Vagina (tissue), 2 donors: Measurements from ENCODE around the gene ATP5IF1. TPM values are rescaled to one million over a fixed set of nuclear protein-coding genes. Genes with fewer than 3 reads are reported as not detected.

ENCODE experiments used
- DNase-seq, 2 donors: peaks; one replicate each; pipeline ENCODE4 v3.0.0-alpha.2; 2017; ENCODE audit errors: extremely low spot score in 2 of 2
- H3K27ac ChIP-seq: fragments of 200-600 bp; sonication (generic); one replicate; pipeline ENCODE4 v1.5.1; 2019
- H3K27me3 ChIP-seq: fragments of 200-600 bp; sonication (generic); one replicate; pipeline ENCODE4 v1.5.1; 2019
- H3K36me3 ChIP-seq, 2 donors: fragments of 200-600 bp; sonication (generic); one replicate each; pipeline ENCODE4 v1.5.1; 2017 to 2019
- H3K4me1 ChIP-seq: fragments of 200-600 bp; sonication (generic); one replicate; pipeline ENCODE4 v1.5.1; 2019
- H3K4me3 ChIP-seq, 2 donors: fragments of 200-600 bp; sonication (generic); 1 replicate in 1 of 2; 2 replicates in 1 of 2; pipeline ENCODE4 v1.5.1; 2016 to 2019
- H3K9me3 ChIP-seq: fragments of 200-600 bp; sonication (generic); one replicate; pipeline ENCODE4 v1.5.1; 2019
- POLR2A ChIP-seq, 2 donors: fragments of 450-650 bp; IDR thresholded peaks; one replicate each; pipeline ENCODE4 v1.6.1; 2017; ENCODE audit warnings: antibody characterized with exemption in 2 of 2, mild to moderate bottlenecking in 2 of 2, moderate library complexity in 2 of 2
- POLR2AphosphoS5 ChIP-seq, 2 donors: sonication (generic); formaldehyde crosslinking; IDR thresholded peaks; one replicate each; pipeline ENCODE4 v1.9.0; 2017; ENCODE audit warnings: antibody characterized with exemption in 2 of 2, mild to moderate bottlenecking in 2 of 2, low read depth in 1 of 2; ENCODE audit not compliant: insufficient read depth in 1 of 2
- intact Hi-C: fragments of 100-400 bp; cut with DNase I; formaldehyde crosslinking; loops from one replicate; pipeline ENCODE4 v1.15.1; 2023
- total RNA-seq: library from RNA; depleted of rRNA; stranded (reverse); fragments of >200 nt; gene quantifications from one replicate; pipeline ENCODE4 v1.2.3, GENCODE V29; 2016
- TF ChIP-seq, protein P1 (sequence below), 3 experiments: fragments of 450-650 bp in 2 of 3; fragments of 200-600 bp in 1 of 3; sonication (generic) in 1 of 3; IDR thresholded peaks; one replicate each; pipeline ENCODE4 v1.5.1; 2017 to 2019; ENCODE audit warnings: antibody characterized with exemption in 3 of 3, mild to moderate bottlenecking in 2 of 3, moderate library complexity in 2 of 3

ATP5IF1 gene
- total RNA-seq, 1 donor from 2014 or later: 224 TPM

DNA sequence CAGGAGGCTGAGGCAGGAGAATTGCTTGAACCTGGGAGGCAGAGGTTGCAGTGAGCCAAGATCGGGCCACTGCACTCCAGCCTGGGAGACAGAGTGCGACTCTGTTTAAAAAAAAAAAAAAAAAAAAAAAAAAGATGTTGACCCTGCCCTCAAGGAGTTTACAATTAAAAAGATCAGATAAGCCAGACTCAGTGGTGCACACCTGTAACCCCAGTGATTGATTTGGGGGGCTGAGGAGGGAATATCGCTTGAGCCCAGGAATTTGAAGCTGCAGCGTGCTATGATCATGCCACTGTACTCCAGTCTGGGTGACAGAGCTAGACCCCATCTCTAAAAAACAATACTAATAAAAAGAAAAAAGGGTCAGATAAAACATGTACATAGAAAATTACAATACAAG lies 21.8 kb downstream of the ATP5IF1 start:
- no peak overlapping the region for H3K4me3 ChIP-seq
- H3K27me3 ChIP-seq: no peaks in the 10 kb centered on the region
- intact Hi-C loops: loop anchor here (2.0 kb wide), 1 partner anchor 23 kb away; no protein-coding TSS in a partner anchor
- no peak for TF ChIP-seq POLR2AphosphoS5 (IDR thresholded peaks at IDR 0.05; ENCODE audit: insufficient read depth in 1 of 2, low read depth in 1 of 2)
- no peak for TF ChIP-seq POLR2A (IDR thresholded peaks at IDR 0.05)
- TF ChIP-seq, protein P1, sequence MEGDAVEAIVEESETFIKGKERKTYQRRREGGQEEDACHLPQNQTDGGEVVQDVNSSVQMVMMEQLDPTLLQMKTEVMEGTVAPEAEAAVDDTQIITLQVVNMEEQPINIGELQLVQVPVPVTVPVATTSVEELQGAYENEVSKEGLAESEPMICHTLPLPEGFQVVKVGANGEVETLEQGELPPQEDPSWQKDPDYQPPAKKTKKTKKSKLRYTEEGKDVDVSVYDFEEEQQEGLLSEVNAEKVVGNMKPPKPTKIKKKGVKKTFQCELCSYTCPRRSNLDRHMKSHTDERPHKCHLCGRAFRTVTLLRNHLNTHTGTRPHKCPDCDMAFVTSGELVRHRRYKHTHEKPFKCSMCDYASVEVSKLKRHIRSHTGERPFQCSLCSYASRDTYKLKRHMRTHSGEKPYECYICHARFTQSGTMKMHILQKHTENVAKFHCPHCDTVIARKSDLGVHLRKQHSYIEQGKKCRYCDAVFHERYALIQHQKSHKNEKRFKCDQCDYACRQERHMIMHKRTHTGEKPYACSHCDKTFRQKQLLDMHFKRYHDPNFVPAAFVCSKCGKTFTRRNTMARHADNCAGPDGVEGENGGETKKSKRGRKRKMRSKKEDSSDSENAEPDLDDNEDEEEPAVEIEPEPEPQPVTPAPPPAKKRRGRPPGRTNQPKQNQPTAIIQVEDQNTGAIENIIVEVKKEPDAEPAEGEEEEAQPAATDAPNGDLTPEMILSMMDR (IDR thresholded peaks at IDR 0.05): no peak
- no peaks in the 10 kb centered on the region for H3K9me3 ChIP-seq
- peaks cover 22% of the 10 kb centered on the region for H3K4me1 ChIP-seq
- no peak overlapping the region for H3K27ac ChIP-seq
- H3K36me3 ChIP-seq: no peaks in the 10 kb centered on the region
- no peak for DNase-seq

DNA sequence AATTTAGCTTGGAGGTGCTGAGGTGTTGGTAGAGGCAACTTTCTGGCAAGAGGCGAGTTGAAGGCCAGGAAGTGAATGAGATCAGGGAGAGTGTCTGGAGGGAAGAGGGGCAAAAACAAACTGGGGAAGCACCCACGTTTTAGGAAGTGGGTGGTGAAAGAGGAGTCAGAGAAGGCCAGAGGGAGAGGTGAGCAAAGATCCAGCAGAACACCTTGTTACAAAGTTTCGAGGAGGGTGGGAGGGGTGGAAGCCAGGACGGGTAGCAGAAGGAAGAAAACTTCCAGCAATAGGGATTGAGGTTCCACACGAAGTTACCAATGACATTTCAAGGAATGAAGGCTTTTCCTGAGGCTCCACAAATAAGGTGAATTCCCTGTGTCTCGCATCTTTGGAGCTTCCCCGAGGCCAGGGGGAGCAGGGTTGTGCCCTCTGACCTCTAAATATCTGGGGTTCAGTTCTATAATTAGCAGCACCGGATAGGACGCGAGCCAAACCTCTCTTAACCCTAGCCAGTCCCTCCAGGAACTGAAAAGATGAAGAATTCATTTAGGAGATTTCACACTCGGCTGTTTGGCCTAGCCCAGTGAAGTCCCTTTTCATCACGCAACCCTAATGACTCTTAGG lies 22.8 kb downstream of the ATP5IF1 start:
- H3K36me3 ChIP-seq: no peaks in the 10 kb centered on the region
- H3K4me3 ChIP-seq: peak overlapping the region; percentile 99 to 100
- no peak for DNase-seq
- intact Hi-C loops: loop anchor here (2.0 kb wide), 1 partner anchor 24 kb away; no protein-coding TSS in a partner anchor
- peaks cover 22% of the 10 kb centered on the region for H3K4me1 ChIP-seq
- H3K27ac ChIP-seq: peak overlapping the region; percentile 61
- H3K9me3 ChIP-seq: no peaks in the 10 kb centered on the region
- TF ChIP-seq POLR2A (IDR thresholded peaks at IDR 0.05) (no peak), POLR2AphosphoS5 (IDR thresholded peaks at IDR 0.05; ENCODE audit: insufficient read depth in 1 of 2, low read depth in 1 of 2) (no peak)
- TF ChIP-seq, protein P1 (IDR thresholded peaks at IDR 0.05): no peak
- no peaks in the 10 kb centered on the region for H3K27me3 ChIP-seq

DNA sequence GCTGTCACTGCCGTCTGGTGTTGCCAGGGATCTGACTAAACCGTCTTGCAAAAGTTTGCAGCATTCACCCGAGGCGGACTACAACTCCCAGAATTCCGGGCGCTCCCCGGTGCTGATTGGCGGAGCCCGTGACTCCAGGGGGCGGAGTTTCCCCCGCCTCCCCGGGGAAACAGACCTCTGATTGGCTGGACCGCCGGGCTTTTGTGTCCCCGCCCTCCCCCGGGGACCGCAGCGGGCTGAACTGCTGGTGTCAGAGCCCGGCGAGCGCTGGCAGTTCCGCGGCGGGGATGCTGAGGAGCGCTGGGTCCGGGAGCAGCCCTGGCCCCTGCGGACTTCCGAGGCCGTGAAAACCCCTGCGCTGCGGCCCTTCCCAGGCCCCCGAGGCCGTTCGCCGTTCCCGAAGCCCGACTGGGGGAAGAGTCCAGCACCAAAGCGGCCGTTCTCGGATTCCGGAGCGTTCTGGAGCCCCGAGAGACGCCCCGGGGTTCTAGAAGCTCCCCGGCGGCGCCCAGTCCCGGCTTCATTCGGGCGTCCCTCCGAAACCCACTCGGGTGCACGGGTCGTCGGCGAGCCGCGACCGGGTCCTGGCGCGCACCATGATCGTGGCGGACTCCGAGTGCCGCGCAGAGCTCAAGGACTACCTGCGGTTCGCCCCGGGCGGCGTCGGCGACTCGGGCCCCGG lies 23.5 kb downstream of the ATP5IF1 start, which contains the start of gene SESN2:
Gene SESN2, plus strand, starts transcription at position 267 of the 682 bp plus-strand sequence. Its CDS starts 330 bp downstream, at position 597.
- H3K4me1 ChIP-seq: peaks cover 22% of the 10 kb centered on the region
- peak; percentile 94 to 99 for TF ChIP-seq POLR2AphosphoS5 (IDR thresholded peaks at IDR 0.05; ENCODE audit: insufficient read depth in 1 of 2, low read depth in 1 of 2)
- TF ChIP-seq, protein P1 (IDR thresholded peaks at IDR 0.05): peak in 1 of 3 experiments; percentile 8
- peak; percentile 76 to 99 for TF ChIP-seq POLR2A (IDR thresholded peaks at IDR 0.05)
- H3K4me3 ChIP-seq: peak within 1 kb of the TSS; percentile 99 to 100
- H3K27ac ChIP-seq: peak within 1 kb of the TSS; percentile 94
- intact Hi-C loops: loop anchor here (2.0 kb wide), 1 partner anchor 25 kb away; no protein-coding TSS in a partner anchor
- H3K36me3 ChIP-seq: no peaks in the 10 kb centered on the region
- no peaks in the 10 kb centered on the region for H3K9me3 ChIP-seq
- no peaks in the 10 kb centered on the region for H3K27me3 ChIP-seq
- DNase-seq: peak in 1 of 2 donors; percentile 100

DNA sequence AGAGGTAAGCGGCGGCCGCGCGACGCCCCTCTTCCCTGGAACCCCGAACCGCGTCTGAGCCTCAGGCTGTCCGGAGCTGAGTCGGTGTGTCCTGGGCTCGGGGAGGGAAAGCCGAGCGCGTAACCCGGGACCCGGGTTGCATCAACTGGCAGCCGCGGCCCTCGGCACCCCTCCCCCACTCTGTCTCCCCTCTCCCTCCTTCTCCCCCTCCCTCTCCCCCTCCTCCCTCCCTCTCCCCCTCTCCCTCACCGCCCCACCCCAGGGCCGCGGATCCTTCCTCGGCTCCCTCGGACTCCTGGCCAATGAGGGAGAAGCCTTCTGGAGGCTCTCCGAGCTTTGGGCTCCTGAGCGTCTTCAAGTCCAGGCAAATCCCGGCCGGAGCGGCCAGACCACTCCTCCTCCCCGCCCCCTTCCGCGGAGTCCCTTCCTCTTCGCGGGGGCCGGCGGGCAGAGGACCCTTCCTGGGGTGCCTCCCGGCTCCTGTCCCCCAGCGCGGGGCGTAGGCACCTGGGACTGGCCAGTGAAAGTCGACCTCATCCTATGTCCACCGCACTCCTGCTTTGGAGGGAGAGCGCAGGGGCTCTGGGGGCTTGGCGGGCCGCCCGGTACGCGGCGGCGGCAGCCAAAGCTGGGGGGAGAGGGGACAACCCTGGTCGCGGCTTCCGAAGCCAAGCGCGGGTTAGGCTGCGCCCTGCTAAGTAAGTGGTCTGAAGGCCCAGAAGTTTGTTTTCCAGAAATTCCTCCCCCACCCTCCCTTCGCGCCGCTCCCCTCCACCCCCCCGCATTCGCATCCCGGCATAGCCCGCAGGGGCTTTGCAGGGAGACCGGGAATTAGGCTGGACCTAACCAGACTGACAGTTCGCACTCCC lies 24.2 kb downstream of the ATP5IF1 start:
- TF ChIP-seq POLR2A (IDR thresholded peaks at IDR 0.05) (no peak), POLR2AphosphoS5 (IDR thresholded peaks at IDR 0.05; ENCODE audit: insufficient read depth in 1 of 2, low read depth in 1 of 2) (no peak)
- TF ChIP-seq, protein P1 (IDR thresholded peaks at IDR 0.05): no peak
- H3K4me1 ChIP-seq: peaks cover 25% of the 10 kb centered on the region
- H3K9me3 ChIP-seq: no peaks in the 10 kb centered on the region
- intact Hi-C loops: loop anchor here (2.0 kb wide), 1 partner anchor 25 kb away; no protein-coding TSS in a partner anchor
- H3K27me3 ChIP-seq: no peaks in the 10 kb centered on the region
- peak in 1 of 2 donors; percentile 93 for DNase-seq
- H3K36me3 ChIP-seq: no peaks in the 10 kb centered on the region
- peak overlapping the region; percentile 99 to 100 for H3K4me3 ChIP-seq
- peak overlapping the region; percentile 94 for H3K27ac ChIP-seq
